ENCODE data around the gene HOXB9. TPM values are rescaled to one million over a fixed set of nuclear protein-coding genes. Genes with fewer than 3 reads are reported as not detected.

HOXB9 gene
- polyA plus RNA-seq, 12 donors, result 0.09 to 0.77 (median 0.40) TPM; not detected in 2

- DNase-seq, result no peak
Observed at GRCh38 chr17:48597778-48598631, 28.2 kb downstream of the HOXB9 start.

GRCh38 chr17:48597528-48597777 lies 28.7 kb downstream of the HOXB9 start:
- no peak for DNase-seq

- no peak for DNase-seq
Observed at GRCh38 chr17:48596735-48597527, 29.2 kb downstream of the HOXB9 start.

GRCh38 chr17:48596000-48596734 lies 30.0 kb downstream of the HOXB9 start:
- no peak for DNase-seq

- no peak for DNase-seq
Observed at GRCh38 chr17:48595278-48595999, 30.7 kb downstream of the HOXB9 start.

GRCh38 chr17:48594538-48595277 lies 31.4 kb downstream of the HOXB9 start:
- no peak for DNase-seq

- peak; percentile 81 for DNase-seq
Observed at GRCh38 chr17:48593840-48594537, 32.2 kb downstream of the HOXB9 start.

- DNase-seq, result no peak
Observed at GRCh38 chr17:48593126-48593829, 32.9 kb downstream of the HOXB9 start, which contains the start of gene HOXB5. Gene HOXB5 (minus strand): TSS chr17:48593779. CDS start chr17:48593682, 97 bp downstream.

- no peak for DNase-seq
Observed at GRCh38 chr17:48592577-48592976, 33.6 kb downstream of the HOXB9 start.

- DNase-seq, result no peak
Observed at GRCh38 chr17:48592057-48592514, 34.1 kb downstream of the HOXB9 start.

- DNase-seq, result no peak
Observed at GRCh38 chr17:48591255-48592056, 34.7 kb downstream of the HOXB9 start.

GRCh38 chr17:48590607-48591161 lies 35.5 kb downstream of the HOXB9 start:
- no peak for DNase-seq

GRCh38 chr17:48589831-48590606 lies 36.1 kb downstream of the HOXB9 start, which contains the start of gene HOXB3:
Gene HOXB3 (minus strand): TSS chr17:48590241. CDS start chr17:48552474, 37,767 bp downstream.
- no peak for DNase-seq

- no peak for DNase-seq
Observed at GRCh38 chr17:48589060-48589830, 36.9 kb downstream of the HOXB9 start.

GRCh38 chr17:48588528-48588927 lies 37.6 kb downstream of the HOXB9 start:
- no peak for DNase-seq

- DNase-seq, result no peak
Observed at GRCh38 chr17:48588074-48588415, 38.1 kb downstream of the HOXB9 start.
